Measurements from ENCODE around the gene ABHD16B. TPM values are rescaled to one million over a fixed set of nuclear protein-coding genes. Genes with fewer than 3 reads are reported as not detected.

Gene ABHD16B
- total and polyA plus RNA-seq, 2 of the 13 experiments (the other 11 are each of a cell fraction or from before 2014, with no cell fraction given) = not detected

- TF ChIP-seq CSRNP2 (CRISPR knock-in tag; conservative IDR thresholded peaks at IDR 0.05; ENCODE audit: low read depth) (no peak), ZNF207 (IDR thresholded peaks at IDR 0.05; ENCODE audit: borderline replicate concordance) (no peak), PHF20 (CRISPR knock-in tag; IDR thresholded peaks at IDR 0.05) (no peak), USF2 (IDR thresholded peaks at IDR 0.05; ENCODE audit: low read depth, low read length) (no peak), USF2 (CRISPR knock-in tag; IDR thresholded peaks at IDR 0.05; ENCODE audit: borderline replicate concordance) (no peak), ZNF850 (CRISPR knock-in tag; conservative IDR thresholded peaks at IDR 0.05) (no peak), MEIS1 (CRISPR knock-in tag; IDR thresholded peaks at IDR 0.05; ENCODE audit: borderline replicate concordance) (no peak), THAP7 (CRISPR knock-in tag; IDR thresholded peaks at IDR 0.05) (peak; percentile 86; the same call in 1 of the 2 replicates), SP1 (IDR thresholded peaks at IDR 0.05) (no peak), SP1 (CRISPR knock-in tag; IDR thresholded peaks at IDR 0.05) (0 out of 2 replicates have a peak, but pooled peaks have one; percentile 13), ZNF512B (CRISPR knock-in tag; IDR thresholded peaks at IDR 0.05; ENCODE audit: borderline replicate concordance) (no peak), TOPORS (CRISPR knock-in tag; IDR thresholded peaks at IDR 0.05) (no peak), ZFP36L1 (CRISPR knock-in tag; IDR thresholded peaks at IDR 0.05) (no peak), ZNF644 (CRISPR knock-in tag; IDR thresholded peaks at IDR 0.05; ENCODE audit: low read depth) (no peak; the same call in 1 of the 2 replicates), POGZ (CRISPR knock-in tag; IDR thresholded peaks at IDR 0.05) (no peak; the same call in 1 of the 2 replicates), ZNF766 (CRISPR knock-in tag; IDR thresholded peaks at IDR 0.05; ENCODE audit: borderline replicate concordance) (no peak), ONECUT2 (CRISPR knock-in tag; IDR thresholded peaks at IDR 0.05) (no peak), IRX3 (CRISPR knock-in tag; IDR thresholded peaks at IDR 0.05; ENCODE audit: borderline replicate concordance, low read depth) (0 out of 2 replicates have a peak, but pooled peaks have one; percentile 18), PPARG (CRISPR knock-in tag; conservative IDR thresholded peaks at IDR 0.05) (no peak), ZKSCAN8 (CRISPR knock-in tag; IDR thresholded peaks at IDR 0.05; ENCODE audit: borderline replicate concordance) (no peak), SSRP1 (CRISPR knock-in tag; IDR thresholded peaks at IDR 0.05) (no peak)
Observed at GRCh38 chr20:63863021-63863797, 1.9 kb downstream of the ABHD16B start (continued).

All from HepG2 (cell line).